Suppressor macrophage treated with lipopolysaccharide for 1 hour (primary cell): ENCODE results near the gene GNAT1.
"Not testable (repeated sequence)": the region's sequence is repeated elsewhere in the genome, so short reads cannot be mapped to it uniquely, and the experiment has no call there.

ENCODE experiments used
- DNase-seq, 3 donors: peaks; one replicate each; pipeline ENCODE4 v3.0.0-alpha.2; 2020 to 2022

The GNAT1 gene

DNA sequence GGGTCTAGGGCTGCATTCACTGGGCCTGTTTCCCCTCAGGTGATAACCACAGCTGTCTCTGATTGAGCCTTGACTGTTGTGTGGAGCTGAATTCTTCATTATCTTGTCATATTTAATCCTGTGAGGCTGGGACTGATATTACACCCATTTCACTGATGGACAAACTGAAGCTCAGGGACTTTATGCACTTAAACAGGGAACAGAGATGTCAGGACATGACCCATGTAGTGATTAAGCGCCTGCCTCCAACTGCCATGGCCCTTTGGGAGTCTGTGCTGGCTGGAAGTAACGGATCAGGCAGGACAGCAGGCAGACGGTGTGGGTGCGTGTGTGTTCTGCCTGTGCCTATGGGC, 52.1 kb downstream of the GNAT1 start:
- DNase-seq, result no peak

DNA sequence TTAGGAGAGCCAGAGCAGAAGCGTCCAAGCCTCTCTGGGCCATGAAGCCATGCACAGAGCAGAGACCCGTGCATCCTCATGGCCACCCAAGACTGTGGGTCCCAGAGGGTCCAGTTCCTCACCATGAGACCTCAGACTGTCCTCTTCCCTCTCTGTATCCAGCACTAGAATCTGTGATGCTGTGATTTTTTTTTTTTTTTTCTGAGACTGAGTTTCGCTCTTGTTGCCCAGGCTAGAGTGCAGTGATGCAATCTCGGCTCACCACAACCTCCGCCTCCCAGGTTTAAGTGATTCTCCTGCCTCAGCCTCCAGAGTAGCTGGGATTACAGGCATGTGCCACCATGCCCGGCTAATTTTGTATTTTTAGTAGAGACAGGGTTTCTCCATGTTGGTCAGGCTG, 53.4 kb downstream of the GNAT1 start:
- not testable (repeated sequence) for DNase-seq

DNA sequence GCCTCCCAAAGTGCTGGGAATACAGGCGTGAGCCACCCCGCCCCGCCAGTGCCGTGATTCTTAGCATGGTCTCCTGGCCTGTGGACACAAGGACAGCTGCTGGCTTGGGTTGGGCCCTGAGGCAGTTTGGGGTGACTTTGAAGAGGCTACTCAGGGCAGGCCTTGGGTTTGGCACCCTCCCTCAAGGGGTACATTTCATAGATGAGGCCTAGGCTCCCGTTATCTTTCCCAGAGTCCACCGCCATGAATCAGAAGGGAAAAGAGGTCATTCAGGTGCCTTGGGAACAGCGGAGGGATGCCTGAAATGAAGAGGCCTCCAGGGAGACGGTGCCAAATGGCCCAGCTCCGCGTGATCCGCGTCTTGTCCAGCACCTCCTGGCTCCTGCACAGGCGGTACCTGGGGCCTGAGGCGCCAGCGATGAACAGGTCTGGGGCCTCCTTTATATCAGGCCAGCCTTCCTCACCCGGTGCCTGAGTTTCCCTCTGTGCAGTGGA, 53.9 kb downstream of the GNAT1 start:
- no peak for DNase-seq

DNA sequence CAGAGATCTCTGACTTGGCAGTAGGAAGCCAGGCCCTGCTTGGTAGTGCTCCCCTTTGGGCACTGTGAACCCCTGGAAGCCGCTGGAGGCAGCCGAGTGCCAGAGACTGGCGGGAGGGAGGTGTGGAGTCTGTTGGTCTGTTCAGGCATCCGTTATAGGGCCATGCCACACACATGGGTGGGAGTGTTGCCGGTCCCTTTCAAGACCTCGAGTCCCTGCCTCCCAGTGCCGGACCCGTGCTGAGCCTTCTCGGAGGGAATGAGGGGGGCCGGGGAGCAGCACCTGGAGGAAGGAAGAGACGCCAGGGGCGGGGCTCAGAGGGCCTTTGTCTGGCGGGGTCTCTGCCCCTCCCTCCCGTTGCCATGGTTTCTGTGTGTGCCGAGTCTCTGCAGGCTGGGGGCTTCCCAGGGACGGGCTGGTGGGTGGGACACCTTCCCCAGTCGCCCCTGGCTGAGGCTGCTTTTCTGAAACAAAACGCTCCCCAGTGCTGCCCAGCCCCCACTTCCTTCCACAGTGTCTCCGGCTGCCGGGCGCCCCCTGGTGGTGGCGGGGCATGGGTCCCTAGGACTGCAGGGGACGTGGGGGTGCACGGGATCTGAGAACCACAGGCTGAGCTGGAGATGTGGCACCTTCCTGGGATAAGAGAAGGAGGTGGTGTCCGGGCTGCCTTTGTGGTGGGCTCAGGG, 54.6 kb downstream of the GNAT1 start:
- peak; percentile 90 to 98 (median 94) for DNase-seq

DNA sequence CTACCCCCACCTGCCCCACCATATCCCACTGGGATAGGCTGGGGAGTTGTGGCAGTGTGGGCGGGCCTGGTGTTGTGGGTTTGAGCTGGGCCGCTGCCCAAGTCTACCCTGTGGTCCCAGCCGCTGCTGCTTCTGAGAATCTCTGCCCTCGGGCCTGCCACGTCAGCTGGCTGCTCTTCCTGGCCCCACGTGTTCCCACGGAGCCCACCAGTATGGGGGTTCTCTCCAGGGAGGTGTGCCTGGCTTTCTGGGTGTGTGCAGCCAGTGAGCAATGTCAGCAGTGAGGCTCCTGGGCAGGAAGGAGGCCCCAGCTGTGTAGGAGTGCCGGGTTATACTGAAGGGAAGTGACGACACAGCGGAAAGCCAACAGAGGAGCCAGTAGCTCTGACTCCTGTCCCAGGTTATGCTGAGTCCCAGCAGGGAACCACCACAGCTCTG, 55.1 kb downstream of the GNAT1 start:
- peak; percentile 88 to 91 (median 89) for DNase-seq
